Cardiac fibroblast (primary cell): Measurements from ENCODE around the gene SMAD9.

Experiments
- DNase-seq, 2 donors: peaks; one replicate each; pipeline versions ENCODE4 v3.0.0 to v3.0.0-alpha.2; 2010; ENCODE audit warnings: low read depth in 2 of 2
- H3K4me3 ChIP-seq, 2 donors: replicated peaks in 1 of 2; 1 replicate in 1 of 2; 2 replicates in 1 of 2; pipeline ENCODE4 v1.5.1; 2011; ENCODE audit warnings: low read depth in 2 of 2, low read length in 2 of 2, mild to moderate bottlenecking in 2 of 2, moderate library complexity in 1 of 2
- TF ChIP-seq, protein P1 (sequence below): IDR thresholded peaks from one replicate; pipeline ENCODE4 v1.5.1; 2011; ENCODE audit warnings: low read depth, mild to moderate bottlenecking, low read length, inconsistent platforms

SMAD9 gene

DNA sequence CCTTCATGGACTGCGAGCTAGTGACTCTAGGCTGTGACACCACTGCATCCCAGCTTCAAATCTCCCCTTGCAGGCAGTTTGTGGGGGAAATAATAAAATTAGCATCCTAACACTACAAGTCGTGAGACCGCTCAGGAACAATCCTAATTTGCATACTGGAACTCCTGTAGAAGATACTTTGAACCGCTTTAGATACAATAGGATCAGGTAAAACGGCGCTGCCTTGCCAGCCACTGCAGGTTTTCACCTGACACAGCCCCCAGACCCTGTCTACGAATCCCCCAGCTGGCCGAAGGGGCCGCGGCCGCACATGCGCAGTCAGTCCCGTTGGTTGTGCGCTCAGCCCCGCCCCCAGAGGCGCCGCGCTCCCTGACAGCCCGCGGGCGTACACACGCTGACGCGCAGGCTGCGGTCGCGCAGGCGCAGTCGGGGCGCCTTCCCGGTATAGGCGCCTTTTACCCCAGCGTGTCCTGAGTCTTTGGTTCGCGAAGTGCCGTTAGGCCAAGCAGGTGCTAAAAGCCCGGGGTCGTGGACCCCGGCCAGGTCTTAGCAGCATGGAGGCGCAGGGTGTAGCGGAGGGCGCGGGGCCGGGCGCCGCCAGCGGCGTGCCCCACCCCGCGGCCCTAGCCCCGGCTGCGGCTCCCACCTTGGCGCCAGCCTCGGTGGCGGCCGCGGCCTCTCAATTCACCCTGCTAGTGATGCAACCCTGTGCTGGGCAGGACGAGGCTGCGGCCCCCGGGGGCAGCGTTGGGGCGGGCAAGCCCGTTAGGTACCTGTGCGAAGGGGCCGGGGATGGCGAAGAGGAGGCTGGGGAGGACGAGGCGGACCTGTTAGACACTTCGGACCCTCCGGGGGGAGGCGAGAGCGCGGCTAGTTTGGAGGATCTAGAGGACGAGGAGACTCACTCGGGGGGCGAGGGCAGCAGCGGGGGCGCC, 101.0 kb downstream of the SMAD9 start, which contains the start of gene RFXAP:
Gene RFXAP (plus strand): TSS at position 419 of the 935 bp plus-strand sequence. CDS start 136 bp downstream, at position 555.
- peak within 1 kb of the TSS; percentile 81 to 83 for H3K4me3 ChIP-seq
- peak; percentile 87 to 92 for DNase-seq
- TF ChIP-seq, protein P1, sequence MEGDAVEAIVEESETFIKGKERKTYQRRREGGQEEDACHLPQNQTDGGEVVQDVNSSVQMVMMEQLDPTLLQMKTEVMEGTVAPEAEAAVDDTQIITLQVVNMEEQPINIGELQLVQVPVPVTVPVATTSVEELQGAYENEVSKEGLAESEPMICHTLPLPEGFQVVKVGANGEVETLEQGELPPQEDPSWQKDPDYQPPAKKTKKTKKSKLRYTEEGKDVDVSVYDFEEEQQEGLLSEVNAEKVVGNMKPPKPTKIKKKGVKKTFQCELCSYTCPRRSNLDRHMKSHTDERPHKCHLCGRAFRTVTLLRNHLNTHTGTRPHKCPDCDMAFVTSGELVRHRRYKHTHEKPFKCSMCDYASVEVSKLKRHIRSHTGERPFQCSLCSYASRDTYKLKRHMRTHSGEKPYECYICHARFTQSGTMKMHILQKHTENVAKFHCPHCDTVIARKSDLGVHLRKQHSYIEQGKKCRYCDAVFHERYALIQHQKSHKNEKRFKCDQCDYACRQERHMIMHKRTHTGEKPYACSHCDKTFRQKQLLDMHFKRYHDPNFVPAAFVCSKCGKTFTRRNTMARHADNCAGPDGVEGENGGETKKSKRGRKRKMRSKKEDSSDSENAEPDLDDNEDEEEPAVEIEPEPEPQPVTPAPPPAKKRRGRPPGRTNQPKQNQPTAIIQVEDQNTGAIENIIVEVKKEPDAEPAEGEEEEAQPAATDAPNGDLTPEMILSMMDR, result no peak

DNA sequence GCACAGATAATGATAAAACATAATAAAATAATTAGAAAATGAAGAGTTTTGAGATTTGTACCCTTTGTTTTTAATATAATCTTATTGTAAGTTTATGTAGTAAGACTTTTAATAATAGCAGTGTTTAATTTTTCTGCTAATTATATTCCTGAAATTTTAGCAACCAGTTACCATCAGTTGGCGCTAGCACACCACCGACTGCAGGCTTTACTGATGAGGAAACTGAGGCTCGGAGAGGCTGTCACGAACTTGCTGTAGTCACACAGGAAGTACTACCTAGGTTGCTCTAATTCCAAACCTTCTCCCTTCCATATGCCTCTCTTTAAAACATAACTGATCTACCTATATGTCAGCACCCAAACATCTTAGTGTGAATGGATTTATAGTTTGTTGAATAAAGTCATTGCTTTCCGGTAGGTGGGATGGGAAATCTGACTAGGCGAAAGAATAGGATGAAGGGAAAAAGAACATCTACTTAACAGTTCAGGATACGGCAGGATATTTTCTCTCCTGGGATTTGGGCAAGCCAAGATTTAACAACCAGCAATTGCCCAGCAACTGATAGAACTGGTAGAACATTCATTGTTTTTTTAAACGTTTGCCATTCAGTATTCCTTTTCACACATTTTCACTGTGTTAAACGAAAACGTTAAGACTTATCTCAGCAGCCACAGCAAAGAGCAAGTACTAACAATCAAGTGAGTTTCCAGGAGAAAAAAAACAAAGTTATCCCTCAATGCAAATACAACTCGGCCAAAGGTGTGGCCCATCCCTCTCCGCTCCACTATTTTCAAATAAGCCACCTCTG, 101.8 kb downstream of the SMAD9 start:
- TF ChIP-seq, protein P1, result no peak
- peak in 1 of 2 donors; percentile 33 for DNase-seq
- peak overlapping the region; percentile 81 to 83 for H3K4me3 ChIP-seq

DNA sequence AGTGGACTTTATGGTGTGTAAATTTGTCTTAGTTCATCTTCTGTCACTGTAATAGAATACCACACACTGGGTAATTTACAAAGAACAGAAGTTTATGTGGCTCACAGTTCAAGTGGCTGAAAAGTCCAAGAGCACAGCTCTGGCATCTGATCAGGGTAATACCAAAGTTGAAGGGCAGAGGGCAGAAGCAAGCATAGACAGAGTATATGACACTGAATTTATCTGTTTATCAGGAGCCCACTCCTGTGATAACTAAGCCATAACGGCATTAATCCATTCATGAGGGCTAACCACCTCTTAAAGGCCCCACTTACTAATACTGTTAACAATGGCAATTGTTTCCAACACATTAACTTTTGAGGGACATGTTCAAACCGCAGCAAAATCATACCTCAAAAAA, 105.0 kb downstream of the SMAD9 start:
- peak in 1 of 2 donors; percentile 22 for DNase-seq
- H3K4me3 ChIP-seq, result no peak overlapping the region
- TF ChIP-seq, protein P1, result peak; percentile 49

DNA sequence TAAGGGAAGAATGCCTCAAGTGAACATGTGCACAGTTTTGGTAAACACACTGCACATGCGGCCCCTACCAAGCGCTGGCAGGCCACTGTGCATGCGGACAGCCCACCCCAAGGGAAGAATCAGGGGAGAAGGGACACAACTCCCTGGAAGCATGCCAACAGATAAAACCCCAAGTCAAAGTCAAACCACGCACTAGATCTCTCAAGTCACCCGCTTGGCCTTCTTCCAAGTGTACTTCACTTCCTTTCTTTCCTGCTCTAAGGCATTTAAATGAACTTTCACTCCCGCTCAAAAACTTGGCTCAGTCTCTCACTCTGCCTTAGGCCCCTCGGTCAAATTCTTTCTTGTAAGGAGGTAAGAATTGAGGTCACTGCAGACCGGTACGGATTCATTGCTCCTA, 105.6 kb downstream of the SMAD9 start:
- TF ChIP-seq, protein P1, result no peak
- H3K4me3 ChIP-seq, result no peak overlapping the region
- peak; percentile 17 to 46 for DNase-seq

DNA sequence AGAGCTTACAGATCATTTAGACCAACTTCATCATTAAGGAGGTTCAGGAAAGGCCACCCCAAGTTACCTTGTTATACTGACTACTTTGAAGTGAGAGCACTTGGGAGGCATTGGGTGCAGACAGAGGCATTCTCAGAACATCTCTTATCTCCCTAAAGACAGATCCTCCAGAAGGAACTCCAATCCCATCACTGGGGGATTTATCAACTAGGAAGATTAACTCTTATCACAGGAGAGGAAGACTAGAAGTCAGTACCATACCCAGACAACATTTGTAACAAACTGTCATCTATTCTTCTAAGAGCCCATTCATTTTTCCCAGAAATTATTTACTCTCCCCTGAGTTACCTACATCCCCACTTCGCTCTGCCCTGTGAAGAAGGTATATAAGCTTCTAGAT, 106.8 kb downstream of the SMAD9 start:
- TF ChIP-seq, protein P1, result no peak
- DNase-seq, result no peak
- no peak overlapping the region for H3K4me3 ChIP-seq

DNA sequence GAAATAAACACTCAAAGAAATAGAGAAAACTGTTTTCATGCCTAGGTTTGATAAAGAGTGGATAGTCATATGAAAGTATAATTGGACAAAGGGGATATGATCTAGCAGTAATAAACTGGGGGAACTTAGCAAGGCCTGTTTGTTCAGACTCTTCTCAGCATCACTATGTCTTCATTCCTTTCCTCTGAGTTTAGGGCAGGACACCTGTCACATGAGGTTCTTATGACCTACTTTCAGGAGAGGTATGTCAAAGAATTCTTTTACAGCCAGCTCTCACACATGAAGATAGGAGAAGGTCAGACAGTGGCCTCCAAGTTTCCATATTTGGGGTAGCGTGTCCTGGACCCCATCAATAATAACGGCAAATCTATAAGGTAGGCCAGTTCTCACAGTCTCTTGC, 112.4 kb downstream of the SMAD9 start:
- no peak for DNase-seq
- no peak overlapping the region for H3K4me3 ChIP-seq
- TF ChIP-seq, protein P1, result no peak
